Neural crest cell (in vitro differentiated cells): ENCODE measurements around the gene SERPINA5. TPM values are rescaled to one million over a fixed set of nuclear protein-coding genes. Genes with fewer than 3 reads are reported as not detected.

ENCODE experiments used
- DNase-seq: peaks from one replicate; pipeline ENCODE4 v3.0.0; 2021; ENCODE audit warnings: low read depth, mixed read lengths, low spot score
- H3K27ac Mint-ChIP-seq: one replicate; pipeline ENCODE4 v1.8.0; 2021; ENCODE audit warnings: mild to moderate bottlenecking, mixed read lengths; ENCODE audit not compliant: unreplicated experiment
- H3K27me3 Mint-ChIP-seq: 2 replicates; pipeline ENCODE4 v1.8.0; 2021; ENCODE audit warnings: low read depth, mild to moderate bottlenecking, mixed read lengths
- H3K36me3 Mint-ChIP-seq: 2 replicates; pipeline ENCODE4 v1.8.0; 2021; ENCODE audit warnings: low read depth, mild to moderate bottlenecking, mixed read lengths
- H3K4me1 Mint-ChIP-seq: 2 replicates; pipeline ENCODE4 v1.8.0; 2021; ENCODE audit warnings: mixed read lengths
- H3K4me3 Mint-ChIP-seq: one replicate; pipeline ENCODE4 v1.8.0; 2021; ENCODE audit warnings: mild to moderate bottlenecking, mixed read lengths
- H3K9me3 Mint-ChIP-seq: 2 replicates; pipeline ENCODE4 v1.8.0; 2021; ENCODE audit warnings: mixed read lengths
- total RNA-seq: library from RNA; stranded (reverse); gene quantifications from 2 replicates; pipeline ENCODE4 v1.2.1, GENCODE V29; 2021
- TF ChIP-seq, protein P1 (sequence below): fragments of 200-600 bp; sonication (generic); conservative IDR thresholded peaks from 2 replicates; pipeline ENCODE4 v1.5.0; 2021; ENCODE audit warnings: antibody characterized with exemption, mild to moderate bottlenecking

Gene SERPINA5
- total RNA-seq, 1 donor from 2014 or later: 1.0 TPM

- H3K9me3 Mint-ChIP-seq: no peaks in the 10 kb centered on the region
- peak overlapping the region; percentile 22 for H3K27ac Mint-ChIP-seq
Measured at GRCh38 chr14:94539181-94539580, 42.0 kb upstream of the SERPINA5 start.

DNA sequence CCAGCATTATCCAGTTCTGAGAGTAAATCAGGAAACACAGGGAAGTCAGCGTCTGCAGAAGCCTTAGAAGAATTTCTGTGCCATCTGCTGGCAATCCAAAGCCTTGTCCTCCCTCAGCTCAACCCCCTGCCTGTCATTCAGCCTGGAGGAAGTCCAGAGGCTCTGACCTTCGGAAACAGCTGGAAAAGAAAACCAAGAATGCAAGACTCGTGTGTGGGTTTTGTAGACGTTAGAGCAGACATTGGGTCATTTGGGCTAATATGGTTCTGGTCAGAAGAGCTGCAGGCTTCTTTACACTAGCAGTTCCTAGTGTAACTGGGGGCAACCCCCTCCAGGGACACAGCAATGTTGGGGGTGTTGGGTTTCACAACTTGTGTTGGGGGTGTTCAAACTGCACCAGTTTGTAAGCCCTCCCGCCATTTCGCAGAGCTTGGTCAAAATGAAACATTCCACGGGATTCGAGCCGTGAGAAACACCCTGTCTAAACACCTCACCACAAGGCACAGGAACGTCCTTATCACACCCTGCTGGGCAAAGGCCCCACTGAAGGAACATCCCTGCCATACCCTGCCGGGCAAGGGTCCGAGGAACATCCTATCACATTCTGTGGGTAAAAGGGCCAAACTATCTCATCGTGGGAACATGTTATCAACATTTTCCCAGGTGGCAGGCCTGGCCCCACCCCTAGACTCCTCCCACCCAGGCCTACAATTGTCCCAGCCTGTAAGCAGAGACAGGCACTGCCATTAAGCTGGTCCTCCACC, 41.0 kb upstream of the SERPINA5 start:
- Mint-ChIP-seq H3K4me1 (peaks cover under 1% of the 10 kb centered on the region), H3K27me3 (peaks cover 20% of the 10 kb centered on the region), H3K27ac (no peak overlapping the region), H3K9me3 (no peaks in the 10 kb centered on the region), H3K36me3 (no peaks in the 10 kb centered on the region), H3K4me3 (no peak overlapping the region)
- no peak for DNase-seq
- TF ChIP-seq, protein P1, sequence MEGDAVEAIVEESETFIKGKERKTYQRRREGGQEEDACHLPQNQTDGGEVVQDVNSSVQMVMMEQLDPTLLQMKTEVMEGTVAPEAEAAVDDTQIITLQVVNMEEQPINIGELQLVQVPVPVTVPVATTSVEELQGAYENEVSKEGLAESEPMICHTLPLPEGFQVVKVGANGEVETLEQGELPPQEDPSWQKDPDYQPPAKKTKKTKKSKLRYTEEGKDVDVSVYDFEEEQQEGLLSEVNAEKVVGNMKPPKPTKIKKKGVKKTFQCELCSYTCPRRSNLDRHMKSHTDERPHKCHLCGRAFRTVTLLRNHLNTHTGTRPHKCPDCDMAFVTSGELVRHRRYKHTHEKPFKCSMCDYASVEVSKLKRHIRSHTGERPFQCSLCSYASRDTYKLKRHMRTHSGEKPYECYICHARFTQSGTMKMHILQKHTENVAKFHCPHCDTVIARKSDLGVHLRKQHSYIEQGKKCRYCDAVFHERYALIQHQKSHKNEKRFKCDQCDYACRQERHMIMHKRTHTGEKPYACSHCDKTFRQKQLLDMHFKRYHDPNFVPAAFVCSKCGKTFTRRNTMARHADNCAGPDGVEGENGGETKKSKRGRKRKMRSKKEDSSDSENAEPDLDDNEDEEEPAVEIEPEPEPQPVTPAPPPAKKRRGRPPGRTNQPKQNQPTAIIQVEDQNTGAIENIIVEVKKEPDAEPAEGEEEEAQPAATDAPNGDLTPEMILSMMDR: no peak

More at GRCh38 chr14:94539181-94539580, 42.0 kb upstream of the SERPINA5 start:
- TF ChIP-seq, protein P1: no peak
- H3K4me1 Mint-ChIP-seq: no peaks in the 10 kb centered on the region
- H3K4me3 Mint-ChIP-seq: no peak overlapping the region
- H3K27me3 Mint-ChIP-seq: peaks cover 20% of the 10 kb centered on the region
- no peaks in the 10 kb centered on the region for H3K36me3 Mint-ChIP-seq
- no peak for DNase-seq

GRCh38 chr14:94541234-94541975, 39.8 kb upstream of the SERPINA5 start:
- Mint-ChIP-seq H3K27ac (no peak overlapping the region), H3K36me3 (no peaks in the 10 kb centered on the region), H3K4me3 (no peak overlapping the region), H3K27me3 (peaks cover 20% of the 10 kb centered on the region), H3K4me1 (peaks cover 10% of the 10 kb centered on the region), H3K9me3 (no peaks in the 10 kb centered on the region)
- TF ChIP-seq, protein P1: no peak
- no peak for DNase-seq

GRCh38 chr14:94542111-94542810, 39.0 kb upstream of the SERPINA5 start:
- H3K9me3 Mint-ChIP-seq: no peaks in the 10 kb centered on the region
- no peak overlapping the region for H3K27ac Mint-ChIP-seq
- TF ChIP-seq, protein P1: no peak
- DNase-seq: no peak
- no peaks in the 10 kb centered on the region for H3K36me3 Mint-ChIP-seq
- H3K27me3 Mint-ChIP-seq: peaks cover 20% of the 10 kb centered on the region
- H3K4me3 Mint-ChIP-seq: no peak overlapping the region
- H3K4me1 Mint-ChIP-seq: peaks cover 10% of the 10 kb centered on the region

GRCh38 chr14:94542811-94543440, 38.3 kb upstream of the SERPINA5 start:
- Mint-ChIP-seq H3K36me3 (no peaks in the 10 kb centered on the region), H3K27me3 (peaks cover 17% of the 10 kb centered on the region), H3K27ac (no peak overlapping the region), H3K4me3 (no peak overlapping the region), H3K9me3 (no peaks in the 10 kb centered on the region), H3K4me1 (peaks cover 10% of the 10 kb centered on the region)
- no peak for DNase-seq
- TF ChIP-seq, protein P1: no peak
